Stimulated activated CD8-positive, alpha-beta memory T cell treated with anti-CD3 and anti-CD28 coated beads, Interleukin-15, amount 100 ng/mL, for 1 hour (primary cell): Measurements from ENCODE around the gene COG7.
"Not testable (repeated sequence)": the region's sequence is repeated elsewhere in the genome, so short reads cannot be mapped to it uniquely, and the experiment has no call there.

Experiments
- DNase-seq: peaks from one replicate; pipeline ENCODE4 v3.0.0-alpha.2; 2020; ENCODE audit warnings: low read depth

The COG7 gene

GRCh38 chr16:23469814-23470213 is 16.8 kb upstream of the COG7 start:
- no peak for DNase-seq

GRCh38 chr16:23466162-23466885 is 13.3 kb upstream of the COG7 start:
- DNase-seq, result no peak

GRCh38 chr16:23465179-23465578 is 12.2 kb upstream of the COG7 start:
- DNase-seq, result no peak

GRCh38 chr16:23464196-23464595 is 11.2 kb upstream of the COG7 start:
- DNase-seq, result no peak

GRCh38 chr16:23462994-23463393 is 10.0 kb upstream of the COG7 start:
- not testable (repeated sequence) for DNase-seq

GRCh38 chr16:23453338-23454052 is 506 bp upstream of the COG7 start:
- no peak for DNase-seq

GRCh38 chr16:23452221-23452571 is 793 bp downstream of the COG7 start:
- DNase-seq, result no peak

GRCh38 chr16:23448392-23448791 is 4.6 kb downstream of the COG7 start:
- DNase-seq, result no peak

- not testable (repeated sequence) for DNase-seq
Observed at GRCh38 chr16:23437542-23437941, 15.4 kb downstream of the COG7 start.

GRCh38 chr16:23436951-23437350 is 16.0 kb downstream of the COG7 start:
- DNase-seq, result no peak

- DNase-seq, result peak; percentile 40
Observed at GRCh38 chr16:23435500-23435899, 17.5 kb downstream of the COG7 start.

GRCh38 chr16:23434380-23434779 is 18.6 kb downstream of the COG7 start:
- no peak for DNase-seq

GRCh38 chr16:23433261-23433920 is 19.6 kb downstream of the COG7 start:
- no peak for DNase-seq

GRCh38 chr16:23432176-23433128 is 20.5 kb downstream of the COG7 start:
- DNase-seq, result no peak

GRCh38 chr16:23428351-23428750 is 24.6 kb downstream of the COG7 start:
- DNase-seq, result no peak

GRCh38 chr16:23424292-23424958 is 28.6 kb downstream of the COG7 start:
- DNase-seq, result no peak

- no peak for DNase-seq
Observed at GRCh38 chr16:23423496-23424049, 29.4 kb downstream of the COG7 start.

- no peak for DNase-seq
Observed at GRCh38 chr16:23420011-23420410, 33.0 kb downstream of the COG7 start.

- no peak for DNase-seq
Observed at GRCh38 chr16:23416816-23417215, 36.2 kb downstream of the COG7 start.

GRCh38 chr16:23414731-23415130 is 38.3 kb downstream of the COG7 start:
- DNase-seq, result no peak

- DNase-seq, result no peak
Observed at GRCh38 chr16:23410176-23410575, 42.8 kb downstream of the COG7 start.
